Thymus (tissue), 14 donors: ENCODE measurements around the gene HIRA. TPM values are rescaled to one million over a fixed set of nuclear protein-coding genes. Genes with fewer than 3 reads are reported as not detected.

Source experiments
- DNase-seq, 9 donors: peaks; one replicate each; pipeline ENCODE4 v3.0.0-alpha.2; 2013; ENCODE audit warnings: low spot score in 9 of 9, low read depth in 6 of 9, missing footprints in 1 of 9
- H3K27ac ChIP-seq, 2 donors: one replicate each; pipeline ENCODE4 v1.5.1; 2013; ENCODE audit warnings: control low read depth in 1 of 2, low read depth in 1 of 2, low read length in 1 of 2, mild to moderate bottlenecking in 1 of 2, moderate library complexity in 1 of 2
- H3K27me3 ChIP-seq, 2 donors: one replicate each; pipeline ENCODE4 v1.5.1; 2013; ENCODE audit warnings: low read length in 1 of 2; ENCODE audit not compliant: control insufficient read depth in 2 of 2, insufficient read depth in 1 of 2
- H3K36me3 ChIP-seq, 2 donors: one replicate each; pipeline ENCODE4 v1.5.1; 2013; ENCODE audit warnings: low read length in 1 of 2, mild to moderate bottlenecking in 1 of 2, moderate library complexity in 1 of 2; ENCODE audit not compliant: control insufficient read depth in 2 of 2, insufficient read depth in 2 of 2
- H3K4me1 ChIP-seq, 2 donors: one replicate each; pipeline ENCODE4 v1.5.1; 2013; ENCODE audit warnings: low read length in 2 of 2; ENCODE audit not compliant: control insufficient read depth in 2 of 2, insufficient read depth in 2 of 2
- H3K4me3 ChIP-seq, 2 donors: one replicate each; pipeline ENCODE4 v1.5.1; 2013; ENCODE audit warnings: low read length in 2 of 2, control low read depth in 1 of 2, mild to moderate bottlenecking in 1 of 2
- H3K9me3 ChIP-seq, 2 donors: one replicate each; pipeline ENCODE4 v1.5.1; 2013; ENCODE audit warnings: low read length in 1 of 2, mild to moderate bottlenecking in 1 of 2; ENCODE audit not compliant: control insufficient read depth in 2 of 2, insufficient read depth in 1 of 2
- whole genome bisulfite sequencing: extraction: QIAGEN DNeasy Blood & Tissue Kit; methylation state at CpG from one replicate; pipeline ENCODE4 v1.1.7; 2013; 5-methylcytosine and 5-hydroxymethylcytosine counted together
- long read RNA-seq, 10 donors: transcript quantifications; one replicate each; lab custom pipeline, GENCODE V29; 2026
- polyA plus RNA-seq: library from polyadenylated mRNA; stranded (reverse); fragments of 200-250 nt; gene quantifications from one replicate; pipeline ENCODE4 v1.2.3, GENCODE V29; 2013
- total RNA-seq: library from RNA; stranded (reverse); fragments of 120-200 nt; gene quantifications from one replicate; pipeline ENCODE4 v1.2.4, GENCODE V29; 2013
- donor health status: healthy.

The HIRA gene, protein sequence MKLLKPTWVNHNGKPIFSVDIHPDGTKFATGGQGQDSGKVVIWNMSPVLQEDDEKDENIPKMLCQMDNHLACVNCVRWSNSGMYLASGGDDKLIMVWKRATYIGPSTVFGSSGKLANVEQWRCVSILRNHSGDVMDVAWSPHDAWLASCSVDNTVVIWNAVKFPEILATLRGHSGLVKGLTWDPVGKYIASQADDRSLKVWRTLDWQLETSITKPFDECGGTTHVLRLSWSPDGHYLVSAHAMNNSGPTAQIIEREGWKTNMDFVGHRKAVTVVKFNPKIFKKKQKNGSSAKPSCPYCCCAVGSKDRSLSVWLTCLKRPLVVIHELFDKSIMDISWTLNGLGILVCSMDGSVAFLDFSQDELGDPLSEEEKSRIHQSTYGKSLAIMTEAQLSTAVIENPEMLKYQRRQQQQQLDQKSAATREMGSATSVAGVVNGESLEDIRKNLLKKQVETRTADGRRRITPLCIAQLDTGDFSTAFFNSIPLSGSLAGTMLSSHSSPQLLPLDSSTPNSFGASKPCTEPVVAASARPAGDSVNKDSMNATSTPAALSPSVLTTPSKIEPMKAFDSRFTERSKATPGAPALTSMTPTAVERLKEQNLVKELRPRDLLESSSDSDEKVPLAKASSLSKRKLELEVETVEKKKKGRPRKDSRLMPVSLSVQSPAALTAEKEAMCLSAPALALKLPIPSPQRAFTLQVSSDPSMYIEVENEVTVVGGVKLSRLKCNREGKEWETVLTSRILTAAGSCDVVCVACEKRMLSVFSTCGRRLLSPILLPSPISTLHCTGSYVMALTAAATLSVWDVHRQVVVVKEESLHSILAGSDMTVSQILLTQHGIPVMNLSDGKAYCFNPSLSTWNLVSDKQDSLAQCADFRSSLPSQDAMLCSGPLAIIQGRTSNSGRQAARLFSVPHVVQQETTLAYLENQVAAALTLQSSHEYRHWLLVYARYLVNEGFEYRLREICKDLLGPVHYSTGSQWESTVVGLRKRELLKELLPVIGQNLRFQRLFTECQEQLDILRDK
- 15.4 TPM for total RNA-seq
- 15.9 TPM for polyA plus RNA-seq
- long read RNA-seq, donor 1: 0 reads
- long read RNA-seq, donor 2, full-length matches to known transcripts: 5 of 18 reads
- long read RNA-seq, donor 2, partial matches to known transcripts: 13 of 18 reads
- long read RNA-seq, donor 2, other reads (novel, unspliced or antisense): 0 of 18 reads
- long read RNA-seq, donor 3, full-length matches to known transcripts: 3 of 8 reads
- long read RNA-seq, donor 3, partial matches to known transcripts: 5 of 8 reads
- long read RNA-seq, donor 3, other reads (novel, unspliced or antisense): 0 of 8 reads
- long read RNA-seq, donor 4, full-length matches to known transcripts: 1 of 1 reads
- long read RNA-seq, donor 4, partial matches to known transcripts: 0 of 1 reads
- long read RNA-seq, donor 4, other reads (novel, unspliced or antisense): 0 of 1 reads
- long read RNA-seq, donor 5, full-length matches to known transcripts: 5 of 11 reads
- long read RNA-seq, donor 5, partial matches to known transcripts: 6 of 11 reads
- long read RNA-seq, donor 5, other reads (novel, unspliced or antisense): 0 of 11 reads
- long read RNA-seq, donor 6, full-length matches to known transcripts: 2 of 2 reads
- long read RNA-seq, donor 6, partial matches to known transcripts: 0 of 2 reads
- long read RNA-seq, donor 6, other reads (novel, unspliced or antisense): 0 of 2 reads
- long read RNA-seq, donor 7: 0 reads
- long read RNA-seq, donor 8, full-length matches to known transcripts: 2 of 2 reads
- long read RNA-seq, donor 8, partial matches to known transcripts: 0 of 2 reads
- long read RNA-seq, donor 8, other reads (novel, unspliced or antisense): 0 of 2 reads
- long read RNA-seq, donor 9, full-length matches to known transcripts: 7 of 7 reads
- long read RNA-seq, donor 9, partial matches to known transcripts: 0 of 7 reads
- long read RNA-seq, donor 9, other reads (novel, unspliced or antisense): 0 of 7 reads
- long read RNA-seq, donor 10, partial matches to known transcripts: 0 of 1 reads
- long read RNA-seq, donor 10, other reads (novel, unspliced or antisense): 0 of 1 reads

DNA sequence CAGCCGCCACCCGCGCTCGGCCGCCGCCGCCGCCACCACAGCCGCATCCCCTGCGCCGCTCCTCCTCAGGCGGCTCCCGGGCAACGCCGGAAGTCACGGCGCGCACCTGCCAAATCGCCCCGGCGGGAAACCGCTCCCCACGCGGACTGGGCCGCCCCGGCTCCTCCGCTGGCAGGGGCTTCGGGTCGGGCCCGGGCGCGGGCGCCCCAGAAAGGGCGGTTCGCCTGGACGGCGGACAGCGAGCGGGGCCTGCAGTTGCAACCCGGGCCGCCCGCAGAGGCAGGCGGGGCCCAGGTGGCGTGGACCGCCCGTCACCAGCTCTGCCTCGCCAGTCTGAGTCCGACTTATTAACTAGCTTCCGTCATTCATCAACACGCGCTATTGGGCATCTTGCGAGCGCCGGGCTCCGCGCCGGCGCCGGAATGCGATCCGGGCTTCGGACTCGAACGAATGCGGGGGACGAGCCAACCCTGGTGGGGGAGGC, at the start of gene HIRA:
HIRA (minus strand) TSS at position 85 of the 484 bp plus-strand sequence. CDS start 257 bp downstream, outside the sequence.
- Histone ChIP-seq H3K27ac (peak within 1 kb of the TSS; percentile 95 to 96), H3K9me3 (no peaks in the 10 kb centered on the region), H3K4me1 (peaks cover 20 to 38% of the 10 kb centered on the region in 2 donors), H3K4me3 (peak within 1 kb of the TSS; percentile 91 to 93), H3K36me3 (peaks cover 9 to 23% of the 10 kb centered on the region in 2 donors), H3K27me3 (no peaks in the 10 kb centered on the region)
- peak in 8 of 9 donors; percentile 53 to 92 (median 77) for DNase-seq
- under 1% methylated on average over 66 of the region's 66 CpGs for WGBS

- 88% methylated on average over 10 of the region's 10 CpGs for WGBS
- no peak overlapping the region for H3K27ac ChIP-seq
- H3K36me3 ChIP-seq: peaks cover 15 to 32% of the 10 kb centered on the region in 2 donors
- peak overlapping the region in 1 of 2 donors; percentile 78 for H3K4me3 ChIP-seq
- H3K4me1 ChIP-seq: peaks cover 12 to 15% of the 10 kb centered on the region in 2 donors
- H3K27me3 ChIP-seq: no peaks in the 10 kb centered on the region
- no peak for DNase-seq
- H3K9me3 ChIP-seq: no peaks in the 10 kb centered on the region
Observed at GRCh38 chr22:19480789-19481188, 49.3 kb upstream of the HIRA start.

- Histone ChIP-seq H3K4me1 (peaks cover 12 to 15% of the 10 kb centered on the region in 2 donors), H3K4me3 (peak overlapping the region; percentile 78 to 89), H3K27ac (no peak overlapping the region), H3K36me3 (peaks cover 15 to 30% of the 10 kb centered on the region in 2 donors), H3K9me3 (no peaks in the 10 kb centered on the region), H3K27me3 (no peaks in the 10 kb centered on the region)
- DNase-seq: no peak
- under 1% methylated on average over 15 of the region's 15 CpGs for WGBS
Observed at GRCh38 chr22:19480173-19480568, 48.6 kb upstream of the HIRA start.

GRCh38 chr22:19479355-19480172, 48.0 kb upstream of the HIRA start, which contains the start of gene CDC45:
Gene CDC45, plus strand, starts transcription at chr22:19479920. Its CDS starts 49 bp downstream, at chr22:19479969.
- peak within 1 kb of the TSS; percentile 95 for H3K27ac ChIP-seq
- H3K27me3 ChIP-seq: no peaks in the 10 kb centered on the region
- no peaks in the 10 kb centered on the region for H3K9me3 ChIP-seq
- peak within 1 kb of the TSS; percentile 78 to 89 for H3K4me3 ChIP-seq
- peak; percentile 90 to 99 (median 96) for DNase-seq
- peaks cover 12 to 15% of the 10 kb centered on the region in 2 donors for H3K4me1 ChIP-seq
- H3K36me3 ChIP-seq: peaks cover 17 to 28% of the 10 kb centered on the region in 2 donors
- WGBS: under 1% methylated on average over 50 of the region's 50 CpGs

DNA sequence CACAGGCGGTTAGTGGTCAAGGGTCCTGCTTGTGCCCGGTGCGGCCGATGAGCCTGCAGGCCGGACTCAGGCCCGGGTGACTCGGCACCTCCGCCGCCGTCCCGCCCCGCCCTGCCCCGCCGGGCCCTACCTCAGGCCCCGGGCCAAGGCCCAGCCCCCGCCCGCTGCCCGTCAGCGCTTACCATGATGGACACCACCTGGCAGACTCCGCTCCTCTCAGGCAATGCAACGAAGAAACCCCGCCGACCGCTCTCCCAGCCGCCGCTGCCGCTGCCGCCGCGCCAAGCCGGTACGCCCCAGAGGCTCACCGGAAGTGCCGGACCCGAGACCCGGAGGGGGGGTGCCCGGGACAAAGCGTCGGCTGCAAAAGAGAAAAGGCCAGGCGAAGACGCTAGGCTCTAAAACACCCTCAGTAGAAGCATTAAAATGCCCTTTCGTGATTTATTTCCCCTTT, 47.4 kb upstream of the HIRA start, which contains the start of gene UFD1:
UFD1 (minus strand) TSS at position 293 of the 454 bp plus-strand sequence; CDS start at position 185, 108 bp downstream.
- no peak for DNase-seq
- Histone ChIP-seq H3K4me3 (peak within 1 kb of the TSS; percentile 78 to 89), H3K9me3 (no peaks in the 10 kb centered on the region), H3K4me1 (peaks cover 12 to 15% of the 10 kb centered on the region in 2 donors), H3K27me3 (no peaks in the 10 kb centered on the region), H3K36me3 (peaks cover 13 to 26% of the 10 kb centered on the region in 2 donors), H3K27ac (peak within 1 kb of the TSS; percentile 95)
- under 1% methylated on average over 42 of the region's 42 CpGs for WGBS

- Histone ChIP-seq H3K4me1 (peaks cover 12 to 15% of the 10 kb centered on the region in 2 donors), H3K9me3 (no peaks in the 10 kb centered on the region), H3K4me3 (peak overlapping the region; percentile 78 to 89), H3K27me3 (no peaks in the 10 kb centered on the region), H3K36me3 (peaks cover 17 to 27% of the 10 kb centered on the region in 2 donors), H3K27ac (peak overlapping the region; percentile 60 to 95)
- 4% methylated on average over 31 of the region's 31 CpGs for WGBS
- DNase-seq: peak in 4 of 9 donors; percentile 16 to 51 (median 25)
Observed at GRCh38 chr22:19478045-19478900, 46.7 kb upstream of the HIRA start.
